Thyroid gland (tissue), 4 donors: Measurements from ENCODE around the gene IGSF9B. TPM values are rescaled to one million over a fixed set of nuclear protein-coding genes. Genes with fewer than 3 reads are reported as not detected.

Source experiments
- DNase-seq, 2 donors: peaks; one replicate each; pipeline ENCODE4 v3.0.0-alpha.2; 2019
- H3K27ac ChIP-seq, 3 donors: fragments of 200-600 bp; sonication (generic); 1 replicate in 2 of 3; 2 replicates in 1 of 3; pipeline ENCODE4 v1.5.1; 2016 to 2019; ENCODE audit warnings: mild to moderate bottlenecking in 1 of 3, moderate library complexity in 1 of 3
- H3K27me3 ChIP-seq: fragments of 200-600 bp; sonication (generic); one replicate; pipeline ENCODE4 v1.5.1; 2019
- H3K36me3 ChIP-seq, 2 donors: fragments of 200-600 bp; sonication (generic); one replicate each; pipeline ENCODE4 v1.5.1; 2016 to 2019
- H3K4me1 ChIP-seq, 2 donors: fragments of 200-600 bp; sonication (generic); one replicate each; pipeline ENCODE4 v1.5.1; 2017 to 2019
- H3K4me3 ChIP-seq, 3 donors: fragments of 200-600 bp; sonication (generic); replicated peaks in 1 of 3; 1 replicate in 2 of 3; 2 replicates in 1 of 3; pipeline ENCODE4 v1.5.1; 2016; ENCODE audit warnings: mild to moderate bottlenecking in 1 of 3
- H3K9me3 ChIP-seq: fragments of 200-600 bp; sonication (generic); one replicate; pipeline ENCODE4 v1.5.1; 2017
- POLR2A ChIP-seq, 2 donors: fragments of 450-650 bp; IDR thresholded peaks; one replicate each; pipeline ENCODE4 v1.6.1; 2017; ENCODE audit warnings: antibody characterized with exemption in 2 of 2, mild to moderate bottlenecking in 2 of 2, moderate library complexity in 1 of 2
- WGBS, 2 donors: methylation state at CpG; one replicate each; pipeline ENCODE4 v1.1.5; 2017; 5-methylcytosine and 5-hydroxymethylcytosine counted together
- intact Hi-C: fragments of 100-400 bp; cut with DNase I; formaldehyde crosslinking; loops from one replicate; pipeline ENCODE4 v1.15.1; 2023
- total RNA-seq, 4 donors: library from RNA; depleted of rRNA; stranded (reverse); fragments of >200 nt; gene quantifications; one replicate each; pipeline ENCODE4 v1.2.3, GENCODE V29; 2016
- TF ChIP-seq, protein P1 (sequence below), 6 experiments: fragments of 200-600 bp in 3 of 6; fragments of 450-650 bp in 3 of 6; sonication (generic) in 3 of 6; IDR thresholded peaks; one replicate each; pipeline ENCODE4 v1.5.1; 2016 to 2019; ENCODE audit warnings: antibody characterized with exemption in 6 of 6, mild to moderate bottlenecking in 2 of 6, inconsistent platforms in 1 of 6, moderate library complexity in 1 of 6

Gene IGSF9B
- total RNA-seq, 4 donors from 2014 or later: 9.7 to 36.5 (median 13.8) TPM

DNA sequence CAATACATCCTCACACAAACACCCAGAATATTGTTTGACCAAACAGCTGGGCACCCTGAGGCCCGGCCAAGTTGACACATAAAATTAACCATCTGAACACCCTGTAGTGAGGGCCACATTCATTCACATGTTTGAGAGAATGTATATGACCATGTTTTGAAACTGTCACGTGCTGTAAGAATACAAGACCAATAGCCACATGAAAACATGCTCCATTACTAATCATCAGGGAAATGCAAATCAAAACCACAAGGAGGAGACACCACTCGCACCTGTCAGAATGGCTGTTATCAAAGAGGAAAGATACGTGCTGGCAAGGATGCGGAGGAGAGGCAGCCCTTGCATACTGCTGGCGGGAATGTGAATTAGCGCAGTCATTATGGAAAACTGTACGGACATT lies 38.3 kb upstream of the IGSF9B start:
- no peaks in the 10 kb centered on the region for H3K36me3 ChIP-seq
- 78 to 79% methylated on average over 8 of the region's 8 CpGs for WGBS, 2 donors
- no peak for DNase-seq
- H3K4me1 ChIP-seq: no peaks in the 10 kb centered on the region
- intact Hi-C loops: no loop called here
- no peak for TF ChIP-seq POLR2A (IDR thresholded peaks at IDR 0.05)
- TF ChIP-seq, protein P1, sequence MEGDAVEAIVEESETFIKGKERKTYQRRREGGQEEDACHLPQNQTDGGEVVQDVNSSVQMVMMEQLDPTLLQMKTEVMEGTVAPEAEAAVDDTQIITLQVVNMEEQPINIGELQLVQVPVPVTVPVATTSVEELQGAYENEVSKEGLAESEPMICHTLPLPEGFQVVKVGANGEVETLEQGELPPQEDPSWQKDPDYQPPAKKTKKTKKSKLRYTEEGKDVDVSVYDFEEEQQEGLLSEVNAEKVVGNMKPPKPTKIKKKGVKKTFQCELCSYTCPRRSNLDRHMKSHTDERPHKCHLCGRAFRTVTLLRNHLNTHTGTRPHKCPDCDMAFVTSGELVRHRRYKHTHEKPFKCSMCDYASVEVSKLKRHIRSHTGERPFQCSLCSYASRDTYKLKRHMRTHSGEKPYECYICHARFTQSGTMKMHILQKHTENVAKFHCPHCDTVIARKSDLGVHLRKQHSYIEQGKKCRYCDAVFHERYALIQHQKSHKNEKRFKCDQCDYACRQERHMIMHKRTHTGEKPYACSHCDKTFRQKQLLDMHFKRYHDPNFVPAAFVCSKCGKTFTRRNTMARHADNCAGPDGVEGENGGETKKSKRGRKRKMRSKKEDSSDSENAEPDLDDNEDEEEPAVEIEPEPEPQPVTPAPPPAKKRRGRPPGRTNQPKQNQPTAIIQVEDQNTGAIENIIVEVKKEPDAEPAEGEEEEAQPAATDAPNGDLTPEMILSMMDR (IDR thresholded peaks at IDR 0.05): no peak
- no peaks in the 10 kb centered on the region for H3K27me3 ChIP-seq
- H3K27ac ChIP-seq: no peak overlapping the region
- H3K9me3 ChIP-seq: no peaks in the 10 kb centered on the region
- H3K4me3 ChIP-seq: no peak overlapping the region

DNA sequence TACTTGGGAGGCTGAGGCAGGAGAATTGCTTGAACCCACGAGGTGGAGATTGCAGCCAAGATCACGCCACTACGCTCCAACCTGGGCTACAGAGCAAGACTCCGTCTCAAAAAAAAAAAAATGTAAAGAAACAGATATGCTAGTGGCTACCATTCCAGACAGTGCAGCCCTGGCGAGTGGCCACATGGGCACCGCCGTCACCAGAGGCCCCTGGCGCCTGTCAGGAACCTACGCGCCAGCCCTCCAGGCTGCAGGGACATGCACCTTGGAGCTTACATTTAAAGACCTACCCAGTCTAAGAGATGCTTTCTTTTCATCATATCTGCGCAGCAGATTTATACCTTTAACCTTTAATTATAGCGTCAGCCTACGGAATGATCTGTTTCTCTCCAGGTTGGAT lies 37.2 kb upstream of the IGSF9B start:
- intact Hi-C loops: no loop called here
- H3K27ac ChIP-seq: no peak overlapping the region
- no peak for TF ChIP-seq POLR2A (IDR thresholded peaks at IDR 0.05)
- TF ChIP-seq, protein P1 (IDR thresholded peaks at IDR 0.05): no peak
- no peaks in the 10 kb centered on the region for H3K9me3 ChIP-seq
- no peaks in the 10 kb centered on the region for H3K4me1 ChIP-seq
- 92 to 93% methylated on average over 10 to 13 of the region's 13 CpGs for WGBS, 2 donors
- H3K27me3 ChIP-seq: no peaks in the 10 kb centered on the region
- H3K4me3 ChIP-seq: no peak overlapping the region
- no peak for DNase-seq
- no peaks in the 10 kb centered on the region for H3K36me3 ChIP-seq

DNA sequence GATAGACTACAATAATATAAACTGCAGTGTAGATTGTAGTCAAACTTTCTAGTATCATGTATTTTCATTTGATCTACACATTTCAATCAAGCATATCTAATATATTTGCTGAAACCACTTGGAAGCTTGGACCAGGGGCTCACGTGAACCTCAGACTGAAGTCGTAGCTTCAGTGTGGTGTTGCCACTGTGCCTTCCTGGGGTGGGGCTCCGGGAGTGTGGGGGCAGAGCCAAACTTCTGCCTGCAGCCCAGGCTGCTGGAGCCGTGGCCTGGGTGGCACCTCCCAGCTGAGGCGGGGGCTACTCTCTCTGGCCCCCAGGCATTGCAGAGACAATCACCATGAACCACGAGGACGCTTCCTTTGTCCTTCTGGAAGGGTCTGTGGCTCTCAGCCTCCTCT lies 36.3 kb upstream of the IGSF9B start:
- 60 to 73% methylated on average over 4 to 7 of the region's 7 CpGs for WGBS, 2 donors
- Histone ChIP-seq H3K27me3 (no peaks in the 10 kb centered on the region), H3K36me3 (no peaks in the 10 kb centered on the region), H3K27ac (no peak overlapping the region), H3K9me3 (no peaks in the 10 kb centered on the region), H3K4me1 (no peaks in the 10 kb centered on the region), H3K4me3 (no peak overlapping the region)
- DNase-seq: no peak
- intact Hi-C loops: no loop called here
- TF ChIP-seq POLR2A (IDR thresholded peaks at IDR 0.05): no peak
- TF ChIP-seq, protein P1 (IDR thresholded peaks at IDR 0.05): no peak

DNA sequence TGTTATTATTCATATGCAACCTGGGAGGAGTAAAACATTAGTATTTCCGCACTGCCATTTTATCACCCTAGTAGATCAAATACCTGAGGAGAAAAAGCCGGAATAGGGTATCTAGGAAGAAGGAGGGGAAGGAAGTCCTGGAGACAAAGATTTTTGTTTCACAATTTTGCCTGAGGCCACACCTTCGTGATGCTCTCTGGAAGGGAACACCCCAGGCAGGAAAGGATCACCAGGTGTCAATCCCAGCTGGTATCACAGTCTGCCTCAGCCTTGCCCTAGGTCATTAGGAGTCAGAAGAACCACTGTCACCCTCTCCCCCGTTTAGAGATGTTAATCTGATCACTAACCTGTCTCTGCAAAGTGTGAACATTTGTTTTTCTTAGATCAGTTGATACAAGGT lies 35.4 kb upstream of the IGSF9B start:
- TF ChIP-seq POLR2A (IDR thresholded peaks at IDR 0.05): no peak
- TF ChIP-seq, protein P1 (IDR thresholded peaks at IDR 0.05): no peak
- 48 to 58% methylated on average over 4 of the region's 4 CpGs for WGBS, 2 donors
- no peak for DNase-seq
- H3K9me3 ChIP-seq: no peaks in the 10 kb centered on the region
- no peaks in the 10 kb centered on the region for H3K36me3 ChIP-seq
- H3K27me3 ChIP-seq: no peaks in the 10 kb centered on the region
- no peak overlapping the region for H3K27ac ChIP-seq
- intact Hi-C loops: no loop called here
- H3K4me3 ChIP-seq: no peak overlapping the region
- no peaks in the 10 kb centered on the region for H3K4me1 ChIP-seq

DNA sequence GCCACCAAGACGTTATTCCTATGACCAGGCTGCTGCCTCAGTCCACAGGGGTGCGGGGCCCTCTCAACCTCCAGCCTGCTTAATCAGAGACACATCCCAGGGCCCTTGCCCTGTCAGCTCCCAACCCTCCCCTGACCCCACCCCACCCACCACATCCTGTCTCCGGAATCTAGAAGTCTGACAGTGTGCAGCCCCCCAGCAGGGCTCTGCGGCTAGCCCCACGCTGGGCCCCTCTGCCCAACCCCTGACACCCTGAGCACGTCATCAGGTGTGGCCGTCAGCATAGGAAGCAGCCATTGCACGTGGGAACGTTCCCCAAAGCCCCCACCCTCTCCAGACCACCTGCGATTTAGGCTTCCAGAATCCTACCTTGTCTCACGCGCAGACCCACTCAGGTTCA lies 34.3 kb upstream of the IGSF9B start:
- DNase-seq: no peak
- TF ChIP-seq, protein P1 (IDR thresholded peaks at IDR 0.05): no peak
- no peak for TF ChIP-seq POLR2A (IDR thresholded peaks at IDR 0.05)
- Histone ChIP-seq H3K4me3 (no peak overlapping the region), H3K36me3 (no peaks in the 10 kb centered on the region), H3K27me3 (no peaks in the 10 kb centered on the region), H3K9me3 (no peaks in the 10 kb centered on the region), H3K27ac (no peak overlapping the region), H3K4me1 (no peaks in the 10 kb centered on the region)
- intact Hi-C loops: no loop called here
- 69 to 75% methylated on average over 9 to 12 of the region's 12 CpGs for WGBS, 2 donors
